Left kidney (tissue), 2 donors: ENCODE data around the gene JPT1. TPM values are rescaled to one million over a fixed set of nuclear protein-coding genes. Genes with fewer than 3 reads are reported as not detected.
"Not testable (repeated sequence)": the region's sequence is repeated elsewhere in the genome, so short reads cannot be mapped to it uniquely, and the experiment has no call there.

Experiments
- DNase-seq: peaks from one replicate; pipeline ENCODE4 v3.0.0-alpha.2; 2013
- polyA plus RNA-seq: library from polyadenylated mRNA; unstranded; fragments of 120-200 nt; gene quantifications from one replicate; pipeline ENCODE4 v1.2.1, GENCODE V29; 2013; ENCODE audit not compliant: insufficient read length

The JPT1 gene
- polyA plus RNA-seq, 1 donor, result 86.1 TPM

DNA sequence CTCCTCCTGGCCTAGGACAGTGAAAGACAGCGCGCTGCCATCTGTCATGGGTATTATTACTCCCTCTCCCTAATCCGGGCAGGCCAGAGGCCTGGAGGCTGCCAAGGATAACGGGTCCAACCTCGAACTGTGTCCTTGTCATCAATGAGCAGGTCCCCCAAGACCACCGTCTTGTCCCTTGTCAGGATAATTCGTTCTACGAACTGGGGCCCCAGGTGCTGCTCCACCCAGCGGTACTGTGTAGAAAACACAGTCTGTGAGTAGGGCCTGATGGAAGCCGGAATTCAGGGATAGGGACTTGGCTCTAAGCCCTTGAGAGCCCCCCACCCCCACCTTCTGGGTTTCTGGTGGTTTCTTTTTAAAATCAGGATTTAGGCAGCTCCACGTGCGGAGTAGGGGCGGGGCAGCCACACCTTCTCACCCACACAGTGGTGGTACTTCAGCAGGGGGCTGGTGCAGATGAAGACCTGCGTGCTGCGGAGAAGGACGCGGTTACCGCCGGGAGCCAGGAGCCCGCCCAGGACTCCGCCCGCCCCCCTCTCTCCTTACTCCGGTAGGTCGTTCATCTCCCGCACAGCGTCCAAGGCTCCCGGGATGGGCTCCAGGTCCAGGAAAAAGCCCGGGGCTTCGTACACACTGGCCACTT, 23.6 kb downstream of the JPT1 start:
- peak; percentile 63 for DNase-seq

DNA sequence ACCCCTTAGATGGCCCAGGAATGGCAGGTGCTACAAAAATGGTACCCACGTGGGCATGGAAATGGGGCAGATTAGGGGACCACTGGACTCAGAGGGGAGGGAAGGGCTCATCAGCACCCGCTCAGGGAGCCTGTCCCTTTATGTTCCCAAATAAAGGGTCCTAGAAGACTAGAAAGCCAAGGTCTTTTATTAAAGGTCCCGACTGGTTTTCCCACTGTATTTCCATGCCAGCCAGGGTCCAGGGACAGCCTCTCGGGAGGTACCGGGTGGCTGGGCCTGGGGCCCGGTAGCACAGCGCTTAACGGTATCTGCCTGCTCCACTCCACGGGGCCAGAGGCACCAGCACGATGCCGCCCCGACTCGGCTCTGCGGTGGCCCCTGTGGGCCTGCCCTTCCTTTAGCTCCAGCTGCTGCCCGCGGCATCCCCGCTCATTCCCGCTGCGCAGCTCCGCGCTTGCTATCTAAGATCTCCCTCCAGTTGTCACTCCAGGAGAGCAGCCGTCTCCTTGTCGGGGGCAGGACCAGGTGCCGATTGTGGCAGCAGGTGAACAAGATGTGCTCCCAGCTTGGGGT, 24.2 kb downstream of the JPT1 start:
- no peak for DNase-seq

DNA sequence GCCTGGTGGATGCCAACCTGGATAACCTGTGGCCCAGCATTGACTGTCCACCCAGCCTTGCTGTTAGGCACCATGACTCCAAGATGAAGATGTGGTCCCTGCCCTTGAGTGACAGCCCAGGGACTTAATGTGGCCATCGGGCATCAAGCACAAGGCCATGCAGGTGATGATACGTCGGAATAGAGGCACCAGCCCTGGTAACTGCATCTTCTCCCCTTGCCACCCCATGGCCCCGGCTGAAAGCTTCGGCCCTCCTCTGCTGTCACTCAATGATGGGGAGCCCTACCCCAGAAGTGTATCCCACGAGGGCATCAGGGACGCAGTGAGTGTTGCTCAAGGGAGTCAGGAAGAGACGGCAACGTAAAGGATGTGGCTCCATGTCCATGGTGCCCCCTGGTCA, 24.7 kb downstream of the JPT1 start:
- DNase-seq, result no peak

DNA sequence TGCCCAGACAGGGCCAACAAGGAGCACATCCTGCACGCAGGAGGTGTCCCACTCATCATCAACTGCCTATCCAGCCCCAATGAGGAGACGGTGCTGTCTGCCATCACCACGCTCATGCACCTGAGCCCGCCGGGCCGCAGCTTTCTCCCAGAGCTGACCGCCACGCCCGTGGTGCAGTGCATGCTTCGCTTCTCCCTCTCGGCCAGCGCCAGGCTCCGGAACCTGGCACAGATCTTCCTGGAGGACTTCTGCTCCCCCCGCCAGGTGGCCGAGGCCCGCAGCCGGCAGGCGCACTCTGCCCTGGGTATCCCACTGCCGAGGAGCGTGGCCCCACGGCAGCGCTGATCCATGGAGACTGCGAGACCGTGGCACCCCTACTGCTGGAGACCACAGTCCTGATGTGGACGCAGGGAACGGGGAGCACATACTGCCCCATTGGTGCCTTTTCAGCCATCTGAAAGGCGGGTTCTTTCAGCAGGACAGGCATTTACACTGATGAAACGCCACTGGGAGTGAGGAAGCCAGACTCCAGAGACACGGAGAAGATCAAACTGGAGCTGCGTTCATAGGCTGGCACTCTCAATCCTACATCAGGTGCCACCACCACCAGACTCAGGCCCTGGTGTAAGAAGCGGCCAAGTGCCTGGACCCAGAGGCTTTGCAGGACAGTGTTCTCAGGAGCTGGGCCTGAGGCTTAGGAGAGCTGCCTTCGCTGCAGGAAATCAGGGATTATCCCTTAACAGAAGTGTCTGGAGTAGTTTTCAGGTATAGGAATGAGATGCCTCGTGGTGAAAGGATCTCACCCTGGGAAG, 25.4 kb downstream of the JPT1 start:
- DNase-seq, result no peak

DNA sequence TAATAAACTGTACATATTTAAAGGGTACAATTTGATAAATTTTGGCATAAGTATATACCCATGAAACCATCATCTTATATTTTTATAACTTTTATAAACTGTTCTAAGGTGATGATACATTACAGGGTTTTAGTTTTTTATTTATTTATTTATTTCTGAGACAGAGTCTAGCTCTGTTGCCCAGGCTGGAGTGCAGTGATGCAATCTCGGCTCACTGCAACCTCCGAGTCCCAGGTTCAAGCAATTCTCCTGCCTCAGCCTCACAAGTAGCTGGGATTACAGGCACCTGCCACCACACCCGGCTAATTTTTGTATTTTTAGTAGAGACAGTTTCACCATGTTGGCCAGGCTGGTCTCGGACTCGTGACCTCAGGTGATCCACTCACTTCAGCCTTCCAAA, 26.4 kb downstream of the JPT1 start:
- not testable (repeated sequence) for DNase-seq

DNA sequence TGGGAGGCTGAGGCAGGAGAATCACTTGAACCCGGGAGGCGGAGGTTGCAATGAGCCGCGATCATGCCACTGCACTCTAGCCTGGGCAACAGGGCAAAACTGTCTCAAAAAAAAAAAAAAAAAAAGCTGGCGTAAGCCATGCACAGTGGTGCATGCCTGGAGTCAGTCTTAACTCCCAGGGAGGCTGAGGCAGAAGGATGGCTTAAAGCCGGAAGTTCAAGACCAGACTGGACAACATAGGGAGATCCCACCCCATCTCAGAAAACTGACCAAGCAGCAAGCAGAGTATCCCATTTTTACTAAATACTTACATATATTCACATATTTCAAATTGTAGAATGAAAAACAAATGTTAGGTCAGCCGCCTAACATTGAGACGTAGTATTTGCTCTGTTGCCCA, 27.4 kb downstream of the JPT1 start:
- no peak for DNase-seq

DNA sequence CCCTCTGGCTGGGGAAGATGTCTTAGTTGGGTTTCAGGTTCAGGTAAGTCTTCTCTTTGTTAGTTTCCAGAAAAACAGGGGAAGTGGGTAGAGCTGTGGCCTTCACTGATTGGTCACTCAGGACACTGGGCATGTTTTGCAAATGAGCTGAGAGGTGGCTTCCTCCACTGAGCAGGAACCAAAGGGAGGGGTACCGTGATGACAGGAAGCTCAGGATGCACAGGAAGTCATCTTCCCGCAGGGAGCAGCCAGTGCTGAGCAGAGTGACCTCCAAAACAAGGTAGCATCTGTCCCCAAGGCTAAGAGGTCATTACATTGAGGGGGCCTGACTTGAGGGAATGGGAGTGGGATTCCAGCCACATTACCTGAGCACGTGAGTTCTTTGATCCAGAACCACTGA, 28.3 kb downstream of the JPT1 start:
- DNase-seq, result no peak

DNA sequence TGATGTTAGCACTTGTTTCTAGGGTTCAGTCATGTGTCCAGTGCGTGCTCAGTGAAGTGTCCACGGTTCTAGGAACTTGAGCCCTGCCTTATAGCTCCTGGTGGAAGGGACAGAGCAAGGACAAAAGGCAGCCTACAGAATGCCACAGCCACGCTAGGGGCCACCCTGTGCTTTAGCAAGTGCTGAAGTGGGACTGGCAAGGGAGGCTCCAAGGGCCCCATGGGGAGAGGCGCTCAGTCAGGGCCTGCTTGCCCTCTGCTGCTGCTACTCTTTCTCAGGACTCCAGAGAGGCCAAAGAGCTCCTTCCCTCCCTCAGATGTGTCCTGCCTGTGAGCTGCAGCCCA, 29.5 kb downstream of the JPT1 start:
- no peak for DNase-seq

DNA sequence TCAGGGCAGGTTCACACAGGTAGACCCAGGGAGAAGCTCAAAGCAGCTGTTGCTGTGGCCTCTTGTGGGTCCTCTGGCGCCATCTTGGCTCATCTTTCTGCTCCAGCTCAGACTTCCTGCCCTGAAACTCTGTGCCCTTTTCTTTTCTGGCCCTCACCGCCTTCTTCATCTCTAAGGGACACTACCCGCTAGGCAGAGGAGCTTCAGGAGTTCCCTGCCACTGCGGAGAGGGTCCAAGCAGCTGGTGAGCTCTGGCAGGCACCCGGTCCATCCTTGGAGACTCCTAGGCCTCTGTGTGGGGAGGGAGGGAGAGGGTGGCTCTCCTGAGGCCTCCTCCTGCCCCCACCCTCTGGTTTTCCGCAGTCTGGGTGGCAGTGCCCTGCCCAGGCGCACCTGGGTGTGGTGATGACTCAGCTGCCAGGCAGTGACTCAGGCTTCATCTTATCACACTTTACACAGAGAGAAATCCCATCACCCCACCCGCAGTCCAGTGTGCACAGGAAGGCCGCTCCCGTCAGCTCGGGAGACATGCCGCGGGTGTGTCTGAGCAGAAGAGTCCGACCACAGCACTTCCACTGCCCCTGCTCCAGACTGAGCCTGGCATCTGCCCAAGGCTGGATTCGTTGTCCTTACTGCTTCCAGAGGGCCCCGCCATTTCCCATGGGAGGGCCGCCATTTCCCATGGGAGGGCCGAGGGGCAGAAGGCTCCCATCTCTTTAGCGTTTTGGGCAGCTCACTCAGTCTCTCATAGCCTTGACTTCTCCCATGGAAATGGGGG, 30.1 kb downstream of the JPT1 start:
- DNase-seq, result no peak

DNA sequence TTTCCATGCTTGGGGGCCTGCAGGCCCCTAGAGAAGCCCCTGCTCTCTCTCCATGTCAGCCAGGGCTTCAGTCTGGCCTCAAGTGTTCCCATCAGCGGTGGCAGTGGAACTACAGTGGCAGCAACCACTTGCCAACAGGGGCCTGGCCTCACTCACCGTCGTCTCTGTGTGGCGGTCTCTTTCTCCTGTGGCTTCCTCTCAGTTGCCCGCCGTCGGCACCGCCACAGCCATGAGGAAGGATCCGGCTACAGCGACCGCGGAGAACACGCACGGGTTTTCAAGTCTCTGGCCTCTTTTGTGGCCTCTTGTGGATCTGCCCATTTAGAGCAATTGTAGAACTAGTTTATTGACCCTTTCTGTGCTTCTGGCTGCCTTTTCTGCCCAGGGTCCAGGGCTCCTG, 36.0 kb downstream of the JPT1 start:
- DNase-seq, result no peak

DNA sequence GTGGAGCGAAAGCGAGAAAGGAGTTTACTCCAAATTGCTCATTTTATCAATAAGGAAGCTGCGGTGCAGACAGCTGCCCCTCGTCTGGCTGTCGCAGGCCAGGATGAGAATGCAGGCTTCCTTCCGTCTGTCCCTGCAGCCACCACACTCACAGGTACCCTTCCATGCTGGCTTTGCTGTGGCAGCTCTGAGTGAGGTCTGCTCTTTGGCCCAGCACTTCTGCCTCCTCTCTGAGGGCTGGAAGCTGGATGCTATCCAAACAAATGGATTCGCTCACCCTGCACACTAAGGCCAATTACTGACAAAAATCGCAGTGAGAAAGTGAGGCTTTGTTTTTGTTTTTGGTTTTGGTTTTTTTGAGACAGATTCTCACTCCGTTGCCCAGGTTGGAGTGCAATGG, 37.6 kb downstream of the JPT1 start:
- no peak for DNase-seq

DNA sequence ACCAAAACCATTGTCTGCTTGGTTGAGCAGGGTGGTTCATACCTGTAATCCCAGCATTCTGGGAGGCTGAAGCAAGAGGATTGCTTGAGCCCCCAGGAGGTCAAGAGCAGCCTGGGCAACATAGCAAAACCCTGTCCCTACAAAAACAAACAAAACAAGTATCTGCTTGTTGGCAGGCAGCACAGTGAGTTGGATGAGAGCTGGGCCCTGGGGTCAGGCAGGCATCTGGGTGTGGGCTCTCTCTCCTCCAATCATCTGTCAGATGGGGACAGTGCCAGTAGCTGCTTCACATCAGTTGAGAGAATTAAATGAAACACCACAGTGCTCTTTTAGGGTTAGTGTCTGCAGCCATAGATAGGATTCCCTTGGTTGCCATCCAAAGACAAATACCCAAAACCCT, 38.8 kb downstream of the JPT1 start:
- no peak for DNase-seq

DNA sequence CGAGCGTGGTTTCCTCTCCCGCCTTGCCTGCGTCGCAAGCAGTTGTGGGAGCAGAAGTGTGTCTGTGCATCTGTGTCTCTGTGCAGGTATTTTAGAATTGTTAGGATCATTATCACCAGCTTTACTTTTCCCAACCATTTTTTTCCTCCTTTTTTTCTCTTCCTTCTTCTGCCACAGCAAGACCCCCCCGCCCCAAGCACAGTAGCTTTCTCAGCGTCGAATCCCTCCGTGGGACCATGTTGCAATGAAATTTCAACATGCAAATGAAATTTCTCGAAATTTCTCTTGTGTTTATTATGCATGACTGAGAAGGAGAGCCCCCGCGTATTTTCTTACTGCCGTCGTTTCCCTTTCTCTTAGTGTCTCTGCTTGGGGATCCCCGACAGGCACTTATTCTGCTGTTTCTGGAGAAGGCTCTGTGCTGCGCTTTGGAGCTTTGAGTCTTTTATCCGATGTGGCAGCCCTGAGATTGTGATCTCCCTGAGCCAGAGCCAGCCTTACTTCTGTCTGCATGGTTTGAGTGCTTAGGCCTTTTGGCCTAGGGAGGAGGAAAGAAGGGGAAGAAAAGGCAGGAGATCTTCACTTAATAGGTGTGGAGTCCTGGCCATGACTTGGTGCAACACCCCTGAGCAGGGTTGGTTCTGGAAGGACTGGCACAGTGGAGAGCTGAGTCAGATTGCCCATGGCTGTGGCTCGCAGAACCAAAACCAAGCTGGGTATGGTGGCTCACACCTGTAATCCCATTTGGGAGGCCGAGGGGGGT, 39.6 kb downstream of the JPT1 start:
- DNase-seq, result no peak

DNA sequence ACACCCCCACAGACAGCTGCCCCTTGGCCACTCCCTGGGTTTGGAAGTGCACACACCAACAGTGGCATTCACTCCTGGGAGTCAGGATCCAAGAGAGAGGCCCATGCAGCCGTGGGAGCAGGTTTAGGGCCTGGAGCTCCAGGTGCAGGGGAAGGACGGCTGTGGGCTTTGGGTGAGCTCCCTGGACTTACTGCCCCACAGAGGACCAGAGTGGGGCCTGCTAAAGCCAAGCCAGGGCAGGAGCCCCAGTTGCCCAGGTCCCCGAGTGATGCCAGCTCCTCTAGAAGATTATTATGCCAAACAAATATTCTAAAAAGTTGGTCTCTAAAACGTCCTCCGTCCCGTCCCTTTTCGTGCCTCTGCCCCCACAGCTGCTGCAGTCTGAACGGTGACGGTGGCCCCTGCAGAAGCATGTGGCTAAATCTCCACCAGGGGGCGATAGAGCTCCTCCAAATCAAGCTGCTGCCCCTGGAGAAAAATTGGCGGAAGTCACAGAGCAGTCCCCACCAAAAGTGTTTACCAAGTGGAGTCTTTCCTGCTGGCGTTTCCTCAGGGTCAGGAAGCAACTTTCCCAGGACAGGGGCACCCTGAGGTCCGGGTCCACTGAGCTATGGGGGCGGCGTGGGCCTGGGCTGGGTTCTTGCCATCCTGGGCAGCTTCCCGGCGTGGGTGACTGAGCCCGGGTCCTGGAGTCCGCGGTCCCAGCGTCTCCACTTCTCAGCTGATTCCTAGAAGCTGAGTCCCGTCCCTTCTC, 40.3 kb downstream of the JPT1 start:
- DNase-seq, result peak; percentile 92

DNA sequence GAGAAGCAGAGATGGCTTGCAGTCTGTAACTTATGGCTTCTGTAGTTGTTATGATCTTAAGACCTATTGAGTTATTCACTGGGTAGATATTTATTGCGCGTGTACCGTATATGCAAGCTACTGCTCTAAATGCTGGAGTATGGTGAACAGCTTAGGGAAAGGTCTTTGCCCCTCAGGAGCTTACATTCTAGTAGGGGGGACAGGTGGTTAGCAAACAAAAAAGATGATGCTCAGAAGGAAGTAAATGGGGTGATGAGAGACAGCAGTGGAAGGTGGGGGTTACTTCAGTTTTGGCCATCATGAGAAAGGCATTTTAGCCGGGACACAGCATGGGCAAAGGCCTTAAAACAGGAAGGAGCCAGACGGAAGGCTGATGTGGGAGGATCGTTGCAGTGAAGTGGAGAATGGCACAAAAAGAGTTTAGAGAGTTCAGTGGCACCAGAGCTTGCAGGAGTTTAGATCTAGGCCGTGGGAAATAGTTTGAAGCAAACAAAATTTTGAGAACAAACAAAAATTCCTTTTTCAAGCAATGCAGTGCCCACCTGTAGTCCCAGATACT, 42.5 kb downstream of the JPT1 start:
- no peak for DNase-seq

DNA sequence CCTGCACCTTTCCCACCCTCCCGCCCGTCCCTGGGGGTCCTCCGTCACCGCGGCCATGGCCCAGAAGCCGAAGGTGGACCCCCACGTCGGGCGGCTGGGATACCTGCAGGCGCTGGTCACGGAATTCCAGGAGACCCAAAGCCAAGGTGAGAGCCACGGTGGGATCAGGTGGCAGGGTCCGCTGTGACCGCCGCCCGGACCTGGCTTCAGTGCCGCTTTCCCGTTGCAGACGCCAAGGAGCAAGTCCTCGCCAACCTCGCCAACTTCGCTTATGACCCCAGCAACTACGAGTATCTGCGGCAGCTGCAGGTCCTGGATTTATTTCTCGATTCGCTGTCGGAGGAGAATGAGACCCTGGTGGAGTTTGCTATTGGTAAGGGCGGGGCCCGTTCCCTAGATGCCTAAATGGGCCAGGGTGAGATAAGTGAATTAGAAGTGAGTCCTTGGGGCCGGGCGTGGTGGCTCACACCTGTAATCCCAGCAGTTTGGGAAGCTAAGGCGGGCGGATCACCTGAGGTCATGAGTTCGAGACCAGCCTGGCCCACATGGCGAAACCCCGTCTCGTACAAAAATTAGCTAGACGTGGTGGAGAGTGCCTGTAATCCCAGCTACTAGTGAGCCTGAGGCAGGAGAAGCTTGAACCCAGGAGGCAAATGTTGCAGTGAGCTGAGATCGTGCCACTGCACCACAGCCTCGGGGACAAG, 43.9 kb downstream of the JPT1 start:
- DNase-seq, result no peak

DNA sequence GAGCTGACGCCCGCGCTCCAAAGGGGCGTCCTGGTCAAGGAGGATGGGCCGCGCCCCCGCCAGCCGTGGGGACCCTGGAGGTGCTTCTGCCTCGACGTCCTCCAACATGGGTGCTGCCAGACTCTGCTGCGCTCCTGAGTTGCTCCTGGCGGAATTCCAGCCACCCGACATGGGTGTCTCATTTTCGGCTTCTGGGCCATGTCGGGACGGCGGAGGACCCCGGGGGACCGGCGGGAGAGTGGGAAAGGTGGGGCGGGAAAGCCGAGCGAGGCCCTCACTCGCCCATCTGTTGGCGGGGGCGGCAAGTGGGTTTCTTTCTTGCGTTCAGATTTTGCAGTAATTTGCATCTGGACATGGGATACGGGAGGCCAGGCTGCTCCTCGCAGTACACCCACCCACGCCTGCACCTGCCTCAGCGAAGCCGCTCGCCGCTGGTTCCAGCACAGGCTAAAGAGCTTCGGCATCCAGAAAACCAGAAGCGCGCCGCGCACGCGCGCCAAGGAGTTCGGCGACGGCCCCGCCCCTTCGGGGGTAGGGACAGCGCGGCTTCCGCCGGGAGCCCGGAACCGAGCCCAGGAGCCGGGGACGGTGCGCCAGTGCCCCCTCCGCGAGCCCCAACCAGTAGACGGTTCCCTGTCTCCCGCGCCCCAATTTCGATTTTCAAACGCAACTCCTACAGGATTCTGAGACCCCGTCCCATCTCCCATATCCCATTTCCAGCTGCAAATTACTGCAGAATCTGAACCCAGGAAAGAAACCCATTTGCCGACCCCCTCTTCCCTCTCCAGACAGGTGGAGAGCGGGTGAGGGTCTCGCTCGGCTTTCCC, 44.7 kb downstream of the JPT1 start, which contains the start of gene ARMC7:
Gene ARMC7, plus strand, starts transcription at position 563 of the 827 bp plus-strand sequence. CDS start 320 bp downstream, outside the sequence.
- peak; percentile 83 for DNase-seq

DNA sequence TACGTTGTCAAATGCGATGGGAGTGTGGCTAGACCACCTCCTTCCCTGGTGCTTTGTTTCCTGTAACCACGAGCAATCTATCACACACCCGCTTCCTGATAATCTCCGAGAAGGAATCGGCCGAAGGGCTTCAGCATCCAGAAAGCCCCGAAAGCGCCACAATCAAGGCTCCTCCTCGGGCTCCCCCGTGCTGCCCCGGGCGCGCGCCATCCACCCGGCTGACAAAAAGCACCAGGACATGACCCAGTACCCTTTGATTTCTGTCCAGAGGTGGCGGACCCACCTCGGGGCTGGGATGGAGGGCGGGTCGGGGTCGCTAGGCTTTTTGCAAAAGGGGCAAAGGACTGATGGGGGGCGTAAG, 45.3 kb downstream of the JPT1 start:
- DNase-seq, result no peak

DNA sequence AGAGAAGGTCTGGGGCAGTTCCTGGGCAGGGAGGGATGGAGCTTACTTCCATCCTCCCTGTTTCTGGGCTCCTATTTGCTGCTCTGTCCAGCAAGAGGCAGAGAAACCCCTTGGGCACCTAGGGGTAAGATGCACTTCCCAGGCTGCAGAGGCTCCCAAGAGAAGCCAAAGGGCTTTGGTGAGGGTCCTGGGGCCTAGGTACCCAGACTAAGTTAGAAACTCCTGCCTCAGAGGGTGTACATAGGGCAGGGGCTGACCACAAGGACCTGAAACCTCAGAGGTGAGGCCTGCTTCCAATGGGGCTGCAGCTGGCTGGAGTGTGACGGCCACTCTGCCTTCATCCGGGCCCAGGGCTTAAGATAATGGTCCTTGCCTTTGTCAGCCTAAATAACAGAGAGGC, 46.1 kb downstream of the JPT1 start:
- no peak for DNase-seq
